Left colon (tissue), 2 donors: ENCODE results near the gene RXRB. TPM values are rescaled to one million over a fixed set of nuclear protein-coding genes. Genes with fewer than 3 reads are reported as not detected.

Source experiments
- ATAC-seq: fragments of 200-7000 bp; cut with Tn5 transposase; one replicate; pipeline ENCODE4 v1.9.1; 2020; ENCODE audit warnings: mild to moderate bottlenecking, moderate library complexity
- DNase-seq, 2 donors: peaks; one replicate each; pipeline ENCODE4 v3.0.0-alpha.2; 2020
- intact Hi-C, 2 donors: fragments of 100-400 bp; cut with DNase I in 1 of 2; cut with micrococcal nuclease in 1 of 2; formaldehyde crosslinking; loops; one replicate each; pipeline versions ENCODE4 v1.11.2 to v1.14.0; 2022; cut with DNase I, micrococcal nuclease
- total RNA-seq, 2 donors: library from RNA; stranded (reverse); fragmentation: NEBNext Ultra II Directional; extraction: Animal tissue kit (Norgen Biotek cat#: 25700); gene quantifications; one replicate each; pipeline ENCODE4 v1.2.1, GENCODE V29; 2021
- donor health status: DM: no; HTN: no; CAD: no.
- donor health status: DM: yes; HTN: yes; CAD: no.

Gene RXRB
- total RNA-seq, 2 donors from 2014 or later, result 34.4 to 37.0 TPM

DNA sequence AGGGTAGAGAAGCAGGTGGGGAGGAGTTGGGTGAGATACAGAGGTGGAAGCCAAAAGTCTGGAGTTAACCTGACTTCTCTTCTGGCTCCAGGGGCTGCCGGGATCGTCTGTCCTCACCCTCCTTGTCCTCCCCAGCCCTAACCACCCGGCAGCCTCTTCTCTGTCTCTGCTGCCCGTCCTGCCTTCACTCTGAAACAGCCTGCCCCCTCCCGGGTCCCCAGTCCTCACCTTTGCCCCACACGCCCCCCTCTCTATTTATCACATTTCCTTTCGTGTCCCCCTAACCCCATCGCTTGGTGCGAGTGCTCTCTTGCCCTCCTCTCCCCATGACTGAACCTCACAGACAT is 13.5 kb upstream of the RXRB start:
- intact Hi-C loops, result no loop called here
- ATAC-seq (peak; percentile 17), DNase-seq (no peak)

DNA sequence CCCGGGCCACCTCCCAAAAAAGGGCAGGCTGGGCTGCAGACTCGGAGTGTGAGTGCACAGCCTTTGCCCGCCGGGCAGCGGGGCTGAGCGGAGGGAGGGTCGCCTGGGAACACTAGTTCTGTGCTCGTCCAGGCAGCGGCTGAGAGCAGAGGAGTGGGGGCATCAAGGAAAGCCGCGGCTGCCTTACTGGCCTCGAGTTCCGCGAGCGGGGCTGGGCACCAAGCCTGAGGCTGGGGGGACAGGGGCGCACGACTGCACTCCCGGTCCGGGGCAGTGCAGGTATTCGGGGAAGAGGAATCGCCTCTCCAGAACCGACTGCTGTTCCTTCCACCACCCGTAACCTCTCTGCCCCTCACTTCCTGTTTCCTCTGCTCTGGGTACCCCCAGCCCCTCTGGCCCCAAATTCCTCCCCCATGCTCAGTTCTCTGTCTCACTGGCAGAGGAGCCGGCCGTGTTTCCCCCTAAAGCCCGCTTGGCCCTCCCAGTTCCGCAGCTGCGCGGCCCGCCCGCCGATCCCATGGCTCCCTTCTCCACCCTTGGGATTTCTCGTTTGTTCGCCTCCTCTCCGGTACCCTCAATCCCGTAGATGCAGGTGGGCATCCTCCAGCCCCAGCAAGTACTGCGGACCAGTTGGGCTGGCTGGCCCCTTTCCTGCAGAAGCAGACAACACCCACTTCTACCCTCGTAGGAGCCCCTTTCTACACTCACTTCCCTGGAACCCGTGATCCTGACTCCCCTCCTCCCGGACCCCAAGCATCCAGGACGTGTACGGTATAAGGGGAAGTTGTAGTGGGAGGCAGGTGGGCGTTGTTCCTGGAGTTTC is 12.9 kb upstream of the RXRB start:
- ATAC-seq (peak; percentile 35), DNase-seq (peak in 1 of 2 donors; percentile 39)
- intact Hi-C loops, result no loop called here

DNA sequence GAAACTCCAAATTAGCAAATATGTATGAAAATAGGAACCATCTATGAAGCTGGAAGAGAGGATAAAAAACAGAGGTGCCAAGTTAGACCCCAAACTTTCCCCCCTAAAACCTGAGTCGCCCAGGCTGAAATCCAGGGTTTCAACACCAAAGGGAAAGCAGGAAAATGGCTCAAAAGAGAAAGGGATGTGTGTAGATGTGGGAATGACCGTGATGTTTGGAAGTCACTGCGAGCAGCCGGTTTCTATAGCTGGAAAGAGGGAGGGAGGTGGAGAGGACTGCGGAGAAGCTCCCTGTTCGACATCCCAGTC is 12.3 kb upstream of the RXRB start:
- intact Hi-C loops, result no loop called here
- ATAC-seq (no peak), DNase-seq (no peak)

DNA sequence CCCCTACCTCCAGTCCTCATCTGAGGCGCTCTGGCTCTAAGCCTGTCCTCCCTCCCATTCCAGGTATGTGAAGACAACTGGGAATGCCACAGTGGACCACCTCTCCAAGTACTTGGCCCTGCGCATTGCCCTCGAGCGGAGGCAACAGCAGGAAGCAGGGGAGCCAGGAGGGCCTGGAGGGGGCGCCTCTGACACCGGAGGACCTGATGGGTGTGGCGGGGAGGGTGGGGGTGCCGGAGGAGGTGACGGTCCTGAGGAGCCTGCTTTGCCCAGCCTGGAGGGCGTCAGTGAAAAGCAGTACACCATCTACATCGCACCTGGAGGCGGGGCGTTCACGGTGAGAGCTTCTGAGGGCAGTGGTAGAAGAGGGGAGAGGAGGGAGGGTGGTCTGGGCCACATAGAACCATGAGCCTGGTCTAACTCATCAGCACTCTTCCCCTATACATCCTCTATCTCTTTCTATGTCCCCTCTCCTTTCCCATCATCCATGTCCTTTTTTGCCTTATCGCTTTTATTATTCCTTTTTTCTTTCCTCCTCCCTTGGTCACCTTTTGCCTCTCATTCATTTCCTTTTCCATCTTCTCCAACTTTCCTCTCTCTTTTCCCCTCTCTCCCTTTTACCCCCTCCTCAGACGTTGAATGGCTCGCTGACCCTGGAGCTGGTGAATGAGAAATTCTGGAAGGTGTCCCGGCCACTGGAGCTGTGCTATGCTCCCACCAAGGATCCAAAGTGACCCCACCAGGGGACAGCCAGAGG is 11.4 kb upstream of the RXRB start:
- intact Hi-C loops, result no loop called here
- DNase-seq, result no peak
- no peak for ATAC-seq

DNA sequence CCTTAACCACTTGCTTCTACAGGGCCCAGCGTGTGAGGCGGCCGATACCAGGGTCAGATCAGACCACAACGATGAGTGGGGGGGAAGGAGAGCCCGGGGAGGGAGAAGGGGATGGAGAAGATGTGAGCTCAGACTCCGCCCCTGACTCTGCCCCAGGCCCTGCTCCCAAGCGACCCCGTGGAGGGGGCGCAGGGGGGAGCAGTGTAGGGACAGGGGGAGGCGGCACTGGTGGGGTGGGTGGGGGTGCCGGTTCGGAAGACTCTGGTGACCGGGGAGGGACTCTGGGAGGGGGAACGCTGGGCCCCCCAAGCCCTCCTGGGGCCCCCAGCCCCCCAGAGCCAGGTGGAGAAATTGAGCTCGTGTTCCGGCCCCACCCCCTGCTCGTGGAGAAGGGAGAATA is 10.7 kb upstream of the RXRB start:
- intact Hi-C loops, result no loop called here
- ATAC-seq (no peak), DNase-seq (no peak)

DNA sequence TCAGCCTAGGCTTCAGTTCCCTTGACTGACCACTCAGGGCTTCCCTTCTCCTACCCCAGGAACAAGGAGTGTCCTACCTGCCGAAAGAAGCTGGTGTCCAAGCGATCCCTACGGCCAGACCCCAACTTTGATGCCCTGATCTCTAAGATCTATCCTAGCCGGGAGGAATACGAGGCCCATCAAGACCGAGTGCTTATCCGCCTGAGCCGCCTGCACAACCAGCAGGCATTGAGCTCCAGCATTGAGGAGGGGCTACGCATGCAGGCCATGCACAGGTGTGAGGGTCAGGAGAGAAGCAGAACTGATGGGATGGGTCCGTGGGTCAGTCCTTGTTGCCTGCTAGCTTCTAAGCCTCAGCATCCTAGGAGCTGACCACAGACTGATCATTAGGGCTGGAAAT is 9.4 kb upstream of the RXRB start:
- intact Hi-C loops, result no loop called here
- DNase-seq, result no peak
- no peak for ATAC-seq

DNA sequence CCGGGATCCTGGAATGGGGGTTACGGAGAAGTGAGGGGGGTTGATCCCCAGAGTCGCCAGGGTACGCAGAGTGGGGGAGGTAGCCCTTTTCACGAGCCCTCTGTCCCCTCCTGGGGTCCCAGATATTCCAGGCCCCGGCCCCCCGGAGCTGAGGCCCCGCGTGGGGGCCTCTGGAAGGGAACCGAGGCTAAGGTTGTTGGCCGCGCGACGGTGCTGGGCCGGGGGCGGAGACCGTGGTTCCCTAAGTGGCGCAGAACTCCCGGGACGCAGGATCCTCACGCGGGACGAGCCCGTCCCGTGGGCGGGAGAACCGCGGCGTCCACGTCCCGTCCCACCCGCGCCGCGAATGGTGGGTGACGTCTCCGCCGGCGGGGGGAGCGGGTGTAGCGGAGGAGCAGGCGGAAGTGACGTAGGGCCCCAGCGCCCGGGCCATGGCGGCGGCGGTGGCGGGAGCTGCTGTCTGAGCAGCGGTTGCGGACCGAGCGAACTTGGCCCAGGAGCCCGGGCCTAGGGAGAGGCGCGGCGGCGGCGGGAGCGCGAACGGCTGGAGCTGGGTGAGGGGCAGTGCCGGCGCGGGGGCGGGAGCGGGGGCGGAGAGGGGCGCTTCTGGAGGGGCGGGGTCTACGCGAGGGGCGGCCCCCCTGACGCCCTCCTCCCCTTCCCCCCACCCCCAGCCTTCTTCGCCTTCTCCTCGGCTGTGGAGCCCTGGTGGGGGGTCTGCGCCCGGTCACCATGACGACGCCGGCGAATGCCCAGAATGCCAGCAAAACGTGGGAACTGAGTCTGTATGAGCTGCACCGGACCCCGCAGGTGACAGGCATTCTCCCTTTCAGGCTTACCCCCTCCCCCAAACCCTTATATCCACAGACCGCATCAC is 7.9 kb upstream of the RXRB start, which contains the start of gene RING1:
RING1 (plus strand) TSS at position 410 of the 877 bp plus-strand sequence; CDS start at position 733, 323 bp downstream.
- intact Hi-C loops, result no loop called here
- peak; percentile 75 for ATAC-seq
- peak; percentile 84 to 93 for DNase-seq

DNA sequence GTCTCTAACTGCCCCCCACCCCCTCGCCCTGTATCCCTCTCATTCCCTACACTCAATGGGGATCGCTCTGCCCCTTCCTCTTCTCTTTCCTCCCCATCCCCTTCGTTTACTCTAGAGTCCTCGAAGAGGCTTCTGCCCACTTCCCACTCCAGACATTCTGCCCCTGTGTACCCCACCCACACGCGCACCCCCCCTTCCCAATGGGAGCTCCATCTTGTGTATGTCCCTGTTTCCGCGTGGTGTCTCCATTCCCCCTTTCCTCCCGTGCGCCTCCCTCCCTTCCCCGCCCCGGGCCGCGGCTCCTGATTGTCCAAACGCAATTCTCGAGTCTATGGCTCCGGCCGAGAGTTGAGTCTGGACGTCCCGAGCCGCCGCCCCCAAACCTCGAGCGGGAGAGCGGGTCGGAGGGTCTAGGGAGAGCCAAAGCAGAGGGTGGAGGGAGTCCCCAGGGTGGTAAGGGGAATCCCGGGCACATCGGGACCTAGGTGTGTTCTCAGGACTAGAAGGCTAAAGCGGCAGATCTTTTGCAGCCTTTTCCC is 7.2 kb upstream of the RXRB start:
- intact Hi-C loops, result no loop called here
- peak; percentile 60 to 65 for DNase-seq

DNA sequence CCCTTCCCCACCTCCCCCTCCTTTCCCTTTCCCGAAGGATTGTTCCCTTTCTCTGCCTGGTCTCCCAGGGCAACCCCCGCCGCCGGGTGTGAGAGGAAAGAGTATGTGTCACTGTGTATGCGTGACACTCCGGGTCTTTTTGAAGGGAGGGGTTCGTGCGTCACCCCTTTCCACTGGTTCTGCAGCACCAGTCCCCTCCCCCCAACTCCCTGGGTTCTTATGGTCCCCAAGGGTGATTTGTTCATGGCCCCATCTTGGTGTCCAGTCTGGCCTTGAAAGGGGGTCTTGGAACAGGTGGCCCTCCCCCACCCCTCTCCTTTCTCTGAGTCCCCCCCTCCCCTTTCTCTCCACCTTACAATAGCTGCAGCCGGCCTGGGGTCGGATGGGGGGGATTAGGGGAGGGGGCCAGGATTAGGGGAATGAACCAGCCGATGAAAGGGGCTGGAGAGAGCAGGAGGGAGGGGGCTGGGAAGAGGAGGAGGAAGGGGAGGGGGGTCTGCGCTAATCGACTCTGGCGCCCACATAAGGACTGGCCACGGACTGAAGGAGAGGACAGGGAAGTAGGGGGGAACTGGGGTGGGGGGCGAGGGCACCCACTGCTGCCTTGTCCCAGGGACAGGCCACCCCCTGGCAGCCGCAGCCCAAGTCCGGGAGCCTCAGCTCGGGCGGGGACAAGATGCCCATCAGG is 6.5 kb upstream of the RXRB start:
- no peak for ATAC-seq
- intact Hi-C loops, result no loop called here
- peak in 1 of 2 donors; percentile 35 for DNase-seq

More for the DNA sequence above, 7.2 kb upstream of the RXRB start:
- ATAC-seq, result peak; percentile 45

DNA sequence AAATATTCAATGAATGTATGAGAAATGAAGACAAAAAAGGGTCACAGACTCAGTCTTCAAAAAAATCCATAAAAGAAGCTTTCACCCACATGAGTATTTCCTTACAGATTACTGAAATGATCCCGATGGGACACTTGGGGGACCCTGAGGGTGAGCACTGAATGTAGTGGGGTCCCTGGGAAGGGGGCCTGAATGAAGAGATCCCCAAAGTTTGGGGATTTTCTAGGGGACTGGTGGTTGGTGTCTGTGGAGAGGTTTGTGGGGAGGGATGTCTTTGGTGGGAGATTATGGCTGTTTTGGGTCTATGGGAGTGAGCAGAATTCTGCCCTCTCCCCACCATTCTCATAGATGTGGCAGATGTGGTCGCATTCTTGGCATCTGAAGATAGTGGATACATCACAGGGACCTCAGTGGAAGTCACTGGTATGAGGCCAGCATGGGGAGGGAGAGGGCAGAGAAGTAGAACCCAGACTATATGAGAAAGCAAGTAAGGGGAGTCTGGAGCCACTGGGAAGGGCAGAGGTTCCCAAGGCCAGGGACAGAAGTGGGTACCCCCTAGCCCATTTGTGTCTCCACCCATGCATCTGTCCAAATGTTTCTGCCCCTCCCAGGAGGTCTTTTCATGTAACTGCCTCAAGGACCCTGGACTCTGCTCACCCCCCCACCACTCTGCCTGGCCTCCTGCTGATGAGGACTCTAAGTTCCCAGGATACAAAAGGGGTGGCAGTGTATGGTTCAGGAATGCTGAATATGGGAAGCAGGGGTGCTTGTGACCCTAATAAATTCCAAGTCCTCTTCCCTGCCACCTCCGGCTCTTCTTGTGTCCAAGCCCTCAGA is 5.8 kb upstream of the RXRB start:
- ATAC-seq, result no peak
- DNase-seq, result no peak
- intact Hi-C loops, result no loop called here

DNA sequence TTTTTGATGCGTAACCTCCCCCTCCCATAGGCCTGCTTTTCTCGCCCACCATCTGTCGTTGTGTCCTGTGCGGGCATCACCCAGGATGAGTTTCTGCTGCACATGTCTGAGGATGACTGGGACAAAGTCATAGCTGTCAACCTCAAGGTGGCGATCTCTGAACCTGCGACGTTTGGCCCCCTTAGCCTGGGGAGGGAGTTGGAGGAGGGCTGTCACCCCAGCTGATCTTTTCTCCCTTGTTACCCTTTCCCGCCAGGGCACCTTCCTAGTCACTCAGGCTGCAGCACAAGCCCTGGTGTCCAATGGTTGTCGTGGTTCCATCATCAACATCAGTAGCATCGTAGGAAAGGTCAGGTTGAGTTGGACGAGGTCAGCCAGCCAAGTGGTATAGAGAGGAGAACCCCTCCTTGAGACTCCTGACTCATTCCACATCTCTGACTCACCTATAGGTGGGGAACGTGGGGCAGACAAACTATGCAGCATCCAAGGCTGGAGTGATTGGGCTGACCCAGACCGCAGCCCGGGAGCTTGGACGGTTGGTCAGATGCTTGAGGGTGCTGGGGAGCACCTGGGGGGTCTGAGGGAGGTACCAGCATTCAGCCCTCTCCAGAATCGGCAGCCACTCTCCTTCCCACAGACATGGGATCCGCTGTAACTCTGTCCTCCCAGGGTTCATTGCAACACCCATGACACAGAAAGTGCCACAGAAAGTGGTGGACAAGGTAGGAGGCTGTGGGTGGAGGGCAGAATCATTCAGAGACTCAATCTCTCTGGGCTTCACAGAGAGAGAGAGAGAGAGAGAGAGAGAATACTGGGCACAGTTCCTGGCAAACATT is 4.9 kb upstream of the RXRB start:
- intact Hi-C loops, result no loop called here
- ATAC-seq, result no peak
- DNase-seq, result no peak

DNA sequence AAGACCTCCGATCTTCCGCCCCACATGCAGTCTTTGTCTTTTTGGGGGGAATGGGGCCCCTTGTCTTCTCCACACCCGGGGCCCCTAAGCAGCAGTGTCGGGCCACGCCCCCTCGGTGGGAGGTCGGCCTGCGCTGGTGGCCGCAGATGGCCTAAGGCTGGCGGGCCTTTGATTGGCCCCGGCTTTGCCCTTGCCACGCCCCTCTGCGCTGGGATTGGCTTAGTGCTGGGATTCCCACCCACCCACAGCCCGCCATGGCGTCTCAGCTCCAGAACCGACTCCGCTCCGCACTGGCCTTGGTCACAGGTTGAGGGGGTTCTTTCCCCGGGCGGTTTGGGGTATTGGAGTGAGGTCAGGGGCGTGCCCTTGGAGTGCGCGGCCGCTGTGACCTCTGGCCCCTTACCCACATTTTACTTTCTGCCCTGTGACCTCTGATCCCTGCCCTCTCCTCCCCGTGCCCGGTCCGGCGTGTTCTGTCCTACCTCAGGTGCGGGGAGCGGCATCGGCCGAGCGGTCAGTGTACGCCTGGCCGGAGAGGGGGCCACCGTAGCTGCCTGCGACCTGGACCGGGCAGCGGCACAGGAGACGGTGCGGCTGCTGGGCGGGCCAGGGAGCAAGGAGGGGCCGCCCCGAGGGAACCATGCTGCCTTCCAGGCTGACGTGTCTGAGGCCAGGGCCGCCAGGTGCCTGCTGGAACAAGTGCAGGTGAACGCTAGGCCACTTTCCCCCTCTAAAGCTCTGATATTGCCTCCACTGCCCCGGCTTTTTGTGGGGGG is 4.1 kb upstream of the RXRB start, which contains the start of gene HSD17B8:
HSD17B8 (plus strand) TSS at position 241 of the 776 bp plus-strand sequence; CDS start at position 255, 14 bp downstream.
- ATAC-seq (peak; percentile 68), DNase-seq (peak; percentile 97 to 99)
- intact Hi-C loops, result no loop called here

DNA sequence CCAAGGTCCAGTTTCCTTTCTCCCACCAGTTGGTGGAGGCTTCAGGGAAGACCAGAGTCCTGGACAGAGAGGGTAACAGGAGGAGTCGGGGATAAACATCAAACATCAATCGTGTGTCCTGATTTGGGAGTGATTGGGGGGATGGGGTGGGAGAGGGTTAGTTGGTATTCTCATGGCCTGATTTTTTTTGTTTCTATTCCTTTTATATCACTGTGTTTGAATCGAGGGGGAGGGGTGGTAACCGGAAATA is 3.6 kb upstream of the RXRB start:
- ATAC-seq (no peak), DNase-seq (no peak)
- intact Hi-C loops, result no loop called here

DNA sequence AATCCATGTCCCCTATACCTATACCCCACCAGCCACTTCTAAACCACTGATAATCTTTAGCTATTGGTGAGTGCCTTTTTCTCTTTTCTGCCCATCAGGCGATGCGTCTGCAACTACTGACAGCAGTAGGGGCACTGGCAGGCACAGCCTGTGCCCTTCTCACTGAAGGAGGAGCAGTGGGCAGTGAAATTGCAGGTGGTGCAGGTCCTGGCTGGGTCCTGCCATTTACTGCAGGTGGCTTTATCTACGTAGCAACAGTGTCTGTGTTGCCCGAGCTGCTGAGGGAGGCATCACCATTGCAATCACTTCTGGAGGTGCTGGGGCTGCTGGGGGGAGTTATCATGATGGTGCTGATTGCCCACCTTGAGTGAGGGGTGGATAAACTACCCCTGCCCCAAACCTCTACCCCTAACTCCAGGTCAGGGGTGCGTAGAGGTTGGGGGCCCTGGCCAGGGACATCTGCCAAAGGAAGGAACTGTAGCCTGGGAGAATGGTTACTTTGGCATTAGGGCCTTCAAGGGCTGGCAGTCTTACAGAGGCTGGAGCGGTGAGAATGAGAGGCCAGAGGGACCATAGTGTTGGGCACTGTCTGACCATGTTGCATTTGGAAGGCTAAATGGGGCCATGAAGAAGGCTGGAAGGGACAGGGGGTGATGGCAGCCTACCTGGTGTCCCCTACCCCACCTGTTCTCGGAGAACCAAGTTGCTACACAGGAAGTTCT is 3.1 kb upstream of the RXRB start:
- ATAC-seq, result no peak
- no peak for DNase-seq
- intact Hi-C loops, result no loop called here

DNA sequence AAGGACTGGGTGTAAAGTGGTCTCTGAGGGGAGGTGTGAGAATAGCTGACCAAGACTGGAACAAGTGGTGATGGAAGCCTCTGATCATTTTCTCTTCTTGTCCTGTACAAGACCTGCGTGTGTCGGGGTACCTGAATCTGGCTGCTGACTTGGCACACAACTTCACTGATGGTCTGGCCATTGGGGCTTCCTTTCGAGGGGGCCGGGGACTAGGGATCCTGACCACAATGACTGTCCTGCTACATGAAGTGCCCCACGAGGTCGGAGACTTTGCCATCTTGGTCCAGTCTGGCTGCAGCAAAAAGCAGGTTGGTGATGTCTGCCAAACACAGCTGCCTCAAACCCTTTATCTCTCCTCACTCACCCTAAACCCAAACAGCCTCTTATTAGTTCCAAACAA is 2.3 kb upstream of the RXRB start:
- intact Hi-C loops, result no loop called here
- DNase-seq (no peak), ATAC-seq (no peak)

DNA sequence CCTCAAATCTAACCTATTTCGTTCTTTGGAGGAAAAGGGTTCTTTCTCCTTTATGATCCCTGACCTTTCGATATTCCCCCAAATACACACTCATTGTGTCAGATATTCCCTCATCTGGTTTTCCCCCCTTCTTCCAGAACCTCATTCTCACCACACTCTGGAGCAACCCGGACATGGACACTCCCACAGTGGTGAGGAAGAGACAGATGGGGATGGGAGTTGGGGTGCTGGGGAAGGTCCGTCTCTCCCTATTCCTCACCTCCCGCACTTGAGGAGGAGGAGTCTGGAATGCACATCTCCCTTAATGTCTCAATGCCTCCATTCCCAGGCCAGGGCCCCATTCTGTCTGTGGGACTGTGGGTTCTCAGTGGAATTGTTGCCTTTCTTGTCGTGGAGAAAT is 1.5 kb upstream of the RXRB start:
- ATAC-seq (no peak), DNase-seq (no peak)
- intact Hi-C loops, result no loop called here
